ENCODE measurements around the gene PLXNA4.

GRCh38 chr7:132514430-132514829 is 61.8 kb downstream of the PLXNA4 start:
- TF ChIP-seq, protein P1, sequence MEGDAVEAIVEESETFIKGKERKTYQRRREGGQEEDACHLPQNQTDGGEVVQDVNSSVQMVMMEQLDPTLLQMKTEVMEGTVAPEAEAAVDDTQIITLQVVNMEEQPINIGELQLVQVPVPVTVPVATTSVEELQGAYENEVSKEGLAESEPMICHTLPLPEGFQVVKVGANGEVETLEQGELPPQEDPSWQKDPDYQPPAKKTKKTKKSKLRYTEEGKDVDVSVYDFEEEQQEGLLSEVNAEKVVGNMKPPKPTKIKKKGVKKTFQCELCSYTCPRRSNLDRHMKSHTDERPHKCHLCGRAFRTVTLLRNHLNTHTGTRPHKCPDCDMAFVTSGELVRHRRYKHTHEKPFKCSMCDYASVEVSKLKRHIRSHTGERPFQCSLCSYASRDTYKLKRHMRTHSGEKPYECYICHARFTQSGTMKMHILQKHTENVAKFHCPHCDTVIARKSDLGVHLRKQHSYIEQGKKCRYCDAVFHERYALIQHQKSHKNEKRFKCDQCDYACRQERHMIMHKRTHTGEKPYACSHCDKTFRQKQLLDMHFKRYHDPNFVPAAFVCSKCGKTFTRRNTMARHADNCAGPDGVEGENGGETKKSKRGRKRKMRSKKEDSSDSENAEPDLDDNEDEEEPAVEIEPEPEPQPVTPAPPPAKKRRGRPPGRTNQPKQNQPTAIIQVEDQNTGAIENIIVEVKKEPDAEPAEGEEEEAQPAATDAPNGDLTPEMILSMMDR (IDR thresholded peaks at IDR 0.05) = no peak
- TF ChIP-seq POLR2A (IDR thresholded peaks at IDR 0.05) = no peak
